DLD1 (cell line): ENCODE measurements around the gene PRRT1.

Experiments used
- in situ Hi-C: cut with HindIII; loops from 2 replicates; pipeline ENCODE4 v1.10.0; 2017; ENCODE audit warnings: low sequenced_read_pairs

Gene PRRT1

DNA sequence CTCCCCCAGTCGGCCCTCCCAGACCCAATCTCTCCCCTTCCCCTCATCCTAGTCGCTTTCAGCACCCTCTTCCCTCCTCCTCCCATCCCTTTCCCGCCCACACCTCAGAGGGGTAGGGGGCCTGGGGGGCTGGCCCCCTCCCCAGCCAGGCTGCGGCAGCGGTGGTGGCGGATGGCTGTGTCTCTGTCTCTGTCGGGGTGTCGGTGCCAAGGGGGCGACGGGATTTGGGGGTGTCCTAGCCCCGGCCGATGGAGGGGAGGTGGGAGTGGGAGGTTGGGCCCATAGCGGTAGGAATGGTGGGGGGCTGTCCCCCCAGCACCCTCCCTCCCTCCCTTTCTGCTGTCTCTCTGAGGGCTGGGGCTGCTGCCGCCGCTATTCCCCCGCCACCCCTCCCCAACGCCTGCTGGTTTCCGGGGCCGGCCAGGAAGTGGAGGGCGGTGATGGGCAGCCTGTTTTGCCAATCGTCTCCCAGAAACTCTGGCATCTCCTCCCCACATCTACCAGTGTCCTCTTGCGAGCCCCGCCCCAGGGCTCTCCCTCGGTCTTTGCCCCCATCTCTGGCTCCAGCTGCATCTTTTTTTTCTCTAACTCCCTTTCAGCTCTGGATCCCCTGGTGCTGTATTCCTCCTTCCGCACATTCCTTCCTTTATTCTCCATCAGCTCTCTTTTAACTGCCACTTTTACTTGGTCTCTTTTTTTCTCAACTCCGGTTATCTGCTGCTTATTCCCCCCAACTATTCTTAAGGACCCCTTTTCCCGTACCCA, 24.2 kb upstream of the PRRT1 start, which contains the start of gene AGPAT1:
AGPAT1 (minus strand) TSS at position 374 of the 765 bp plus-strand sequence. CDS start 4,588 bp downstream, outside the sequence.
- in situ Hi-C loops, result no loop called here

DNA sequence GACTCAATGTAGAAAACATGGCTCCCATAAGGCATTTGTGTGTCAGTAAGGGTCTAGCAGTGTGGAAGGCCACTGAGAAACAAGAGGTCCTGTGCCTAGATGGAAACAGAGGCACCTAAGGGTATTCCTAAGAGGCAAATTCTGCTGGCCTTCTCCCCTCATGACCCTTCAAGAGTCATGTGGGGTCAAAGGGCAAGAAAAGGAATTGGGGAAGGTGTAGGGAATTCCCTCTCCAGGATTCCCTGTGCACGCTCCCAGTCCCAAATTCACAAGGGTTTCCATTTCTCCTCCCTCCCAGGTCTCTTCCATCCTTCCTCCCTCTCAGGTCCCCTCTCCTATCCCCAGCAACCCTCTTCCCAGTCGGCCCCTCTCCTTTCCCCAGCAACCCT, 23.6 kb upstream of the PRRT1 start:
- in situ Hi-C loops, result no loop called here

- in situ Hi-C loops, result no loop called here
These were observed 22.7 kb upstream of the PRRT1 start for GRCh38 chr6:32174416-32174815.

- in situ Hi-C loops, result no loop called here
These were observed 21.4 kb upstream of the PRRT1 start for GRCh38 chr6:32173051-32173727.

GRCh38 chr6:32171234-32171633, 19.5 kb upstream of the PRRT1 start:
- in situ Hi-C loops, result no loop called here

DNA sequence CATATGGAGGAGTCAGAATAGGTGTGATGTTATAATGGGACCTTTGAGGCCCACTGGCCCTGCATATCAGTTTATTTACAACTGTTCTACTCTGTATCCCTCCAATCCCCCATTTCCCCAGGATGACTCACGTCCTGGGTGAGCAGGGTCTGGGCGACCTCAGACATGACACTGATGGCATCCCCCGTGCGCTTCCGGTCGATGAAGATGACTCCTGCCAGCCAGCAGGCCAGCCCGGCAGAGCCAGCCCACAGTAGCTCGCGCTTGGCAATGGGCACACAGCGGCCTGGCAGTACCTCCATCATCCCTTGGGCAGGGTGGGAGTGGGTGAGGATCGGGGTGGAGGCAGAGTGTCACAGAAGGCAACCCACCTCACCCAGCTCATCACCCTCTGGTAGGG, 18.6 kb upstream of the PRRT1 start:
- in situ Hi-C loops, result no loop called here

GRCh38 chr6:32168807-32169591, 17.3 kb upstream of the PRRT1 start:
- in situ Hi-C loops, result no loop called here

DNA sequence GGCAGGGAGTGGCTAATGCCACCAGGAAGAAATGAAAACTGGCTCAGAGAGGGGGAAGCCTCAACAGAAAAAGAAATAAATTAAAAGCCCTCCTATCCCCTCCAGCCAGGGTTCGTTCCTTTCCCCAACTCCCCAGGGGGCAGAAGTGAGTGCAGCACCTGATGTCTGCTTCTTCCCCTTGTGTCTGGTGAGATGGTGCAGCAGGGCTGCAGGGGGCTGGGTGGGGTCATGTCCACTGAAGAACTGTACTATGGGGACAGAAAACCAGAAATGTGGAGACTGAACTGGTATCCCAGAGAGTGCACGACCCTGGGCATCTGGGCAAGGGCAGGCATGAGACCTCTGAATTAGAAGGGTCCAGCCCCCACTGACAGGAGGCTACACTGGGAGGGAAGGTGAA, 16.6 kb upstream of the PRRT1 start:
- in situ Hi-C loops, result no loop called here

DNA sequence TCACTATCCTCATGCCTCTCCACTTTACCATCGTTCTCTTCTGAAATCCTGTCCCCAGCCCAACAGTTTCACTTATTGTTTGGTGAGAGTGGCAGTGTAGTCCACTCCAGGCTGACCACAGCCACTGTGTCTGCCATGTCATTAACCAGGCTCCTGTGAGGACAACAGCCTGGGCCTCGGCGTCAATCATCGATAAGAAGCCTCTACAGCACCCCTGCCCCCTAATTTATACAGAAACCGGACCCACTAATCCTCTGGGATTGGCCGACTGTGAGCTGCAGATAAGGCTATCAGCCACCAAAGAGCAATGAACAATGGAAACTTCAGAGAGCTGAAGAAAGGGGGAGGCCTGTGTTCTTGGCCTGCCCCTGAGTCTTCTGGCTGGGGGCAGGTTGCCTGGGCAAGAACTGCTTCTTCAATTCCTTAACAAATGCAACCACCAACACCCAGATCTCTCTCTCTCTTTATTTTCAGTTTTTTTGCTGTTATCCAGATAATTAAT, 16.1 kb upstream of the PRRT1 start:
- in situ Hi-C loops, result no loop called here

DNA sequence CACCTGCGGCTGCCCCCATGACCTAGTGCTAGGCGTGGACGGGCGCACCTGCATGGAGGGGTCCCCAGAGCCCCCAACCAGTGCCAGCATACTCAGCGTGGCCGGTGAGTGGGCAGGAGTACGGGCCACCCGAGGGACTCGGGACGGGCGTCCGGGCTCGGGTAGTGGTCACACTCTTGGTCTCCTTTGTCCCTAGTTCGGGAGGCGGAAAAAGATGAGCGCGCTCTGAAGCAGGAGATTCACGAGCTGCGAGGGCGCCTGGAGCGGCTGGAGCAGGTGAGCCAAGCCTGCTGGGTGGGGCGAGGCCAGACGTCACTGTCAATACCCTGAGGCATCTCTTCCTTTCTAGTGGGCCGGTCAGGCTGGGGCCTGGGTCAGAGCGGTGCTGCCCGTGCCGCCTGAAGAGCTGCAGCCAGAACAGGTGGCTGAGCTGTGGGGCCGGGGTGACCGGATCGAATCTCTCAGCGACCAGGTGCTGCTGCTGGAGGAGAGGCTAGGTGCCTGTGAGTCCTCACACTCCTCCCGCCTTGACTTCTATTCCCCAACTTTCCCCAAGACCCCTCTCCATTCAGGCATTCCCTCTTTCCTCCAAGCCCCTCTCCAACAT, 15.5 kb upstream of the PRRT1 start:
- in situ Hi-C loops, result no loop called here

- in situ Hi-C loops, result no loop called here
These were observed 14.8 kb upstream of the PRRT1 start for GRCh38 chr6:32166411-32167061.

DNA sequence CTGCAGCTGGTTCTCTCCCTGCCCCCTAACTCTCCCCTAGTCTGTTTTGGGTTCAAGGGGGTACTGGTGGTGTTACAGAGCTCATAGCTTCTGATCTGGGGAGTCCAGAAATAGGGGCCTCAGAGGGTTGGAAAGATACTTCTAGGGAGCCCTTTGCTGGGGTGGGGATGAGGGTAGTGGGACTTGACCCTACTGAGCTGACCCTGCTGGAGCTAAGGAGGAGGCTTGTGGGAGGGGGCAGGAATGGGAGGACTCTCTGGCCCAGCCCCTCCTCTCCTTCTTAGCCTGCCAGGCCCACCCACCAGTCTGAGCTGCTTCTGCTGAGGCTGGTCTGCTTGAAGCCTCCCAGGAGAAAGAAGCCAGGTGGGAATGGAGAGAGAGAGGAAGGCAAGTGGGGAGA, 12.6 kb upstream of the PRRT1 start, which contains the start of gene EGFL8:
EGFL8 (plus strand) TSS at position 301 of the 400 bp plus-strand sequence. CDS start 1,571 bp downstream, outside the sequence.
- in situ Hi-C loops, result no loop called here

- in situ Hi-C loops, result no loop called here
These were observed 12.0 kb upstream of the PRRT1 start for GRCh38 chr6:32163559-32164258.

DNA sequence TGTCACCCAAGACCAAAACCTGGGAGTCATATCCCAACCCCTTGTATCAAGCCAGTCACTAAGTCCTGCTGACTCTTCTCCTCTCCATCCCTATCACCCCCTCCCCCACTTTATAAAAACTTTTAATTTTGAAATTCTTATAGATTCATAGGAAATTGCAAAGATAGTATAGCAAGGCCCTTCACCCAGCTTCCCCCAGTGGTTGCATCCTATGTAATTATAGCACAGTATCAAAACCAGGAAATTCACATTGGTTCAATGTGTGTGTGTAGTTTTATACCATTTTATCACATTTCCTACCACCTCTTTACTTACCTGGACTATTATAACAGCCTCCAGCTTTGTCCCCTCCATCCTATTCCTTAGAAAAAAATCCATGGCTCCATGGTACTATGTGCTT, 6.3 kb upstream of the PRRT1 start:
- in situ Hi-C loops, result no loop called here

DNA sequence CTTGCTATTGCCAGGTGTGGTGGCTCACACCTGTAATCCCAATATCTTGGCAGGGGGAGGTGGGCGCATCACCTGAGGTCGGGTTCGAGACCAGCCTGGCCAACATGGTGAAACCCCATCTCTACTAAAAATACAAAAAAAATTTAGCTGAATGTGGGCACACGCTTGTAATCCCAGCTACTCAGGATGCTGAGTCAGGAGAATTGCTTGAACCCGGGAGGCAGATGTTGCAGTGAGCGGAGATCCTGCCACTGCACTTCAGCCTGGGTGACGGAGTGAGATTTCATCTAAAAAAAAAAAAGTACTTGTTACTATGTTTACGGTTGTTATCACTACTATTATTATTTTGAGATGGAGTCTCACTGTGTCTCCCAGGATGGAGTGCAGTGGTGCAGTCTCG, 5.2 kb upstream of the PRRT1 start:
- in situ Hi-C loops, result no loop called here

DNA sequence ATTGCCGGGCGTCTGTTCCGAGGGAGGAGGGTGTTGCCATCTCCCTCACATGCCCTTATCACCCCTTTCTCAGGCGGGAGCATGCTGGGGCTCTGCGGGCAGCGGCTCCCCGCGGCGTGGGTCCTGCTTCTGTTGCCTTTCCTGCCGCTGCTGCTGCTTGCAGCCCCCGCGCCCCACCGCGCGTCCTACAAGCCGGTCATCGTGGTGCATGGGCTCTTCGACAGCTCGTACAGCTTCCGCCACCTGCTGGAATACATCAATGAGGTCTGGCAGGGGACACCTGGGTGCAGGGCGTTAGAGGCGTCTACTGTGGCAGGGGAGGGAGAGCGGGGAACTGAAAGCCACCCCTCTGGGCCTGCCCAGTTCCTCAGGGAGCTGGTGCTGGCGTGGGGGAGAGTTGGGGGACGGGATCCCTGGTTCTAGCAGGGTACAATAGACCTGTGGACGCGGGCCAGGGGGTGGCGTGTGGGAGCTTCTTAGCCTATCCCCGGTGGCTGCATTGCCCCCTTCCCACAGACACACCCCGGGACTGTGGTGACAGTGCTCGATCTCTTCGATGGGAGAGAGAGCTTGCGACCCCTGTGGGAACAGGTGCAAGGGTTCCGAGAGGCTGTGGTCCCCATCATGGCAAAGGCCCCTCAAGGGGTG, 2.9 kb upstream of the PRRT1 start:
- in situ Hi-C loops, result no loop called here

DNA sequence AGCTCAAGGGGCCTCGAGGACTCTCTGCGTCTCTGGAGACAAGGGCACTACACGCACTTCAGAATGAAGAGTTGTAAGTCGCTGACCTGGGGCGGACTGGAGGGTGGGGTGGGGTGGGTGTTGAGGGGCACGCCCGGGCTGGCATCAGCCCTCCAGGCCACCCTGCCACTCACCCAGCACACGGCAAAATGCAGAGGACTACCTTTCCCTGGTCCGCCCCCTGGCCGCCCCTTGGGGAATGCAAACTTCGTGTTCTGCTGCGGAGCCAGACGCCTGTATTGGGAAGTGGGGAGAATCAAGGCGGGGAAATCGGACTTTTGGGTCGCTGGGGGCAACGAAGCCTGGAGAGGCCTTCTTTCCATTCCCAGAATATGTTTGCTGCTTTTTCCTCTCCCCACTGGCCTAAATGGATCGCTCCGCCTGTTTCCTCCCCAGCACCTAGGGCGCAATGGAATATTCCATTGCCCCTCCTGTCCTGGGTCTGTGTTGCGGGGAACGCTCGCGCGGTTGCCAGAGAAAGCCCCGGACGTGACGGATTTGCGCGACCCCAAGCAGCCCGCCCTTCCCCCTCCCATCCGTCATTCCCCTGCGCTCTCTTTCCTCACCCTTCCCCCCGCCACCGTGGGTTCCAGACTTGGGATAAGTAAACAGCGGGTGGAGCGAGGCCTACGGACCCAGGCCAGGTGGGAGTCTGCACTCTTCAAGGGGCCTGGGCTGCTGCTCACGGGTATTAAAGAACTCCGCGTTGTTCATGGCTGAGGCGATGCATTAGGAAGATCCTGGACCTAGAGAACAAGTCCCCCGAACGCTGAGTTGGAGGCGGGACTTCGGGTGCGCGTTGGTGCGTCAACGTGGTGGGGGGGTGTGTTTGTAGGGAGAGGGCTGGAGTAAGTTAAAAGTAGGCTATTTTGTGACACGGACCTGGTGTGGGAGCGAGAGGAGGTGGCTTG, 2.1 kb upstream of the PRRT1 start, which contains the start of gene PPT2:
PPT2 (plus strand) TSS at position 578 of the 950 bp plus-strand sequence. CDS start 454 bp downstream, outside the sequence.
- in situ Hi-C loops, result no loop called here
